CD4-positive, alpha-beta memory T cell (primary cell): ENCODE results near the gene MARCKSL1. TPM values are rescaled to one million over a fixed set of nuclear protein-coding genes. Genes with fewer than 3 reads are reported as not detected.
A peak's percentile ranks its signal among the peaks of the same experiment; 100 is the strongest.
"Not testable (repeated sequence)": the region's sequence is repeated elsewhere in the genome, so short reads cannot be mapped to it uniquely, and the experiment has no call there.

Source experiments
- CTCF ChIA-PET: fragments of 350-600 bp; sonication (Branson Sonifier 250); formaldehyde crosslinking; loops from one replicate; lab custom pipeline; 2021; ENCODE audit warnings: inconsistent platforms; ENCODE audit not compliant: partially characterized antibody; lab: Charles Lee
- POLR2A ChIA-PET: fragments of 350-600 bp; sonication (Branson Sonifier 250); formaldehyde crosslinking; loops from one replicate; lab custom pipeline; 2021; ENCODE audit not compliant: partially characterized antibody; lab: Charles Lee
- DNase-seq, 5 donors: peaks; one replicate each; pipeline versions ENCODE4 v3.0.0 to v3.0.0-alpha.2; 2020 to 2022; ENCODE audit warnings: mixed read lengths in 1 of 5
- H3K27ac ChIP-seq: one replicate; pipeline ENCODE4 v1.7.0; 2013; ENCODE audit warnings: low read depth, low read length
- H3K27me3 ChIP-seq: 2 replicates; pipeline ENCODE4 v1.7.0; 2013; ENCODE audit warnings: mild to moderate bottlenecking, low read length, moderate library complexity; ENCODE audit not compliant: insufficient read depth
- H3K36me3 ChIP-seq: 2 replicates; pipeline ENCODE4 v1.7.0; 2013; ENCODE audit warnings: mild to moderate bottlenecking, low read length, moderate library complexity; ENCODE audit not compliant: insufficient read depth
- H3K4me1 ChIP-seq: 2 replicates; pipeline ENCODE4 v1.7.0; 2013; ENCODE audit warnings: mild to moderate bottlenecking, low read length, moderate library complexity; ENCODE audit not compliant: insufficient read depth
- H3K4me3 ChIP-seq, 2 donors: one replicate each; pipeline ENCODE4 v1.7.0; 2013; ENCODE audit warnings: low read length in 2 of 2, mild to moderate bottlenecking in 1 of 2
- H3K9me3 ChIP-seq, 2 donors: one replicate each; pipeline ENCODE4 v1.7.0; 2013; ENCODE audit warnings: low read length in 2 of 2, control low read depth in 1 of 2; ENCODE audit not compliant: control insufficient read depth in 1 of 2
- H3K27ac Mint-ChIP-seq, 7 donors: one replicate each; pipeline ENCODE4 v1.8.0; 2020 to 2021; ENCODE audit warnings: mixed read lengths in 7 of 7, mild to moderate bottlenecking in 6 of 7, inconsistent platforms in 3 of 7, moderate library complexity in 3 of 7
- H3K27me3 Mint-ChIP-seq, 2 donors: one replicate each; pipeline ENCODE4 v1.8.0; 2020 to 2021; ENCODE audit warnings: mixed read lengths in 2 of 2
- H3K36me3 Mint-ChIP-seq, 2 donors: one replicate each; pipeline ENCODE4 v1.8.0; 2020 to 2021; ENCODE audit warnings: mixed read lengths in 2 of 2, inconsistent platforms in 1 of 2, mild to moderate bottlenecking in 1 of 2
- H3K4me1 Mint-ChIP-seq, 4 donors: one replicate each; pipeline ENCODE4 v1.8.0; 2020 to 2021; ENCODE audit warnings: mixed read lengths in 4 of 4, mild to moderate bottlenecking in 1 of 4
- H3K4me3 Mint-ChIP-seq, 8 donors: one replicate each; pipeline ENCODE4 v1.8.0; 2020 to 2021; ENCODE audit warnings: mixed read lengths in 8 of 8, mild to moderate bottlenecking in 7 of 8, moderate library complexity in 6 of 8, inconsistent platforms in 3 of 8
- H3K9me3 Mint-ChIP-seq, 8 donors: one replicate each; pipeline ENCODE4 v1.8.0; 2020 to 2021; ENCODE audit warnings: mixed read lengths in 8 of 8, mild to moderate bottlenecking in 5 of 8, inconsistent platforms in 3 of 8, moderate library complexity in 1 of 8
- intact Hi-C: fragments of 100-400 bp; cut with micrococcal nuclease; formaldehyde crosslinking; loops from one replicate; pipeline ENCODE4 v1.15.1; 2023
- polyA plus RNA-seq, 2 donors: library from polyadenylated mRNA; unstranded; fragments of 300-500 nt; fragmentation: Illumina TruSeq; gene quantifications; one replicate each; pipeline ENCODE4 v1.2.3, GENCODE V29; 2021
- total RNA-seq, 2 experiments: library from RNA; stranded (reverse); gene quantifications; one replicate each; pipeline ENCODE4 v1.2.3, GENCODE V29; 2021

Gene MARCKSL1
- total and polyA plus RNA-seq, 4 experiments from 2014 or later = 46.5 to 75.9 (median 60.9) TPM

GRCh38 chr1:32361308-32361673, 25.3 kb upstream of the MARCKSL1 start:
- H3K4me1 Mint-ChIP-seq = peaks cover 11 to 31% (median 21%) of the 10 kb centered on the region in 4 donors
- H3K4me3 ChIP-seq = no peak overlapping the region
- no peaks in the 10 kb centered on the region for H3K9me3 ChIP-seq
- intact Hi-C loops = no loop called here
- ChIA-PET POLR2A (interaction anchor here (1.0 to 2.9 kb wide), 2 partner anchors 26 to 113 kb away, joined by 4 to 16 read pairs; partner anchors contain the start of gene MARCKSL1), CTCF (no interaction called here)
- no peak for DNase-seq
- H3K36me3 ChIP-seq = peaks cover 20% of the 10 kb centered on the region
- H3K27me3 Mint-ChIP-seq = peaks cover 3% of the 10 kb centered on the region in 2 donors
- H3K36me3 Mint-ChIP-seq = peaks cover 17 to 30% of the 10 kb centered on the region in 2 donors
- no peak overlapping the region for H3K27ac Mint-ChIP-seq
- H3K27ac ChIP-seq = no peak overlapping the region
- peaks cover 18% of the 10 kb centered on the region for H3K4me1 ChIP-seq
- no peak overlapping the region for H3K4me3 Mint-ChIP-seq
- H3K27me3 ChIP-seq = no peaks in the 10 kb centered on the region
- H3K9me3 Mint-ChIP-seq = peaks cover 0 to 4% (median 0%) of the 10 kb centered on the region in 8 donors

GRCh38 chr1:32358435-32358834, 22.4 kb upstream of the MARCKSL1 start:
- Histone ChIP-seq H3K27me3 (no peaks in the 10 kb centered on the region), H3K4me3 (no peak overlapping the region), H3K27ac (no peak overlapping the region), H3K36me3 (no peaks in the 10 kb centered on the region), H3K4me1 (peaks cover 18% of the 10 kb centered on the region), H3K9me3 (no peaks in the 10 kb centered on the region)
- peaks cover 0 to 3% (median 0%) of the 10 kb centered on the region in 8 donors for H3K9me3 Mint-ChIP-seq
- peaks cover 8% of the 10 kb centered on the region in 2 donors for H3K36me3 Mint-ChIP-seq
- H3K4me1 Mint-ChIP-seq = peaks cover 15 to 45% (median 26%) of the 10 kb centered on the region in 4 donors
- ChIA-PET CTCF (interaction anchor here (1.5 to 1.9 kb wide), 2 partner anchors 118 to 143 kb away, joined by 4 to 6 read pairs; no protein-coding TSS in a partner anchor), POLR2A (no interaction called here)
- H3K4me3 Mint-ChIP-seq = no peak overlapping the region
- H3K27ac Mint-ChIP-seq = peak overlapping the region in 1 of 7 donors; percentile 48
- H3K27me3 Mint-ChIP-seq = peaks cover 3% of the 10 kb centered on the region in 2 donors
- intact Hi-C loops = no loop called here
- DNase-seq = no peak

- Histone ChIP-seq H3K36me3 (no peaks in the 10 kb centered on the region), H3K4me3 (no peak overlapping the region), H3K9me3 (no peaks in the 10 kb centered on the region), H3K4me1 (peaks cover 17% of the 10 kb centered on the region), H3K27ac (no peak overlapping the region), H3K27me3 (no peaks in the 10 kb centered on the region)
- peaks cover 3% of the 10 kb centered on the region in 2 donors for H3K36me3 Mint-ChIP-seq
- H3K9me3 Mint-ChIP-seq = peaks cover 0 to 3% (median 0%) of the 10 kb centered on the region in 8 donors
- ChIA-PET CTCF (interaction anchor here (1.5 kb wide), 1 partner anchor 142 kb away, joined by 6 read pairs; no protein-coding TSS in a partner anchor), POLR2A (no interaction called here)
- peaks cover 15 to 50% (median 23%) of the 10 kb centered on the region in 4 donors for H3K4me1 Mint-ChIP-seq
- no peak overlapping the region for H3K27ac Mint-ChIP-seq
- no peak for DNase-seq
- no peak overlapping the region for H3K4me3 Mint-ChIP-seq
- intact Hi-C loops = no loop called here
- H3K27me3 Mint-ChIP-seq = peaks cover 3% of the 10 kb centered on the region in 2 donors
These were observed 21.6 kb upstream of the MARCKSL1 start for GRCh38 chr1:32357614-32358013.

GRCh38 chr1:32356478-32356877, 20.4 kb upstream of the MARCKSL1 start:
- Histone ChIP-seq H3K36me3 (no peaks in the 10 kb centered on the region), H3K27ac (no peak overlapping the region), H3K4me3 (no peak overlapping the region), H3K27me3 (no peaks in the 10 kb centered on the region), H3K4me1 (peaks cover 17% of the 10 kb centered on the region), H3K9me3 (no peaks in the 10 kb centered on the region)
- CTCF ChIA-PET = no interaction called here
- H3K9me3 Mint-ChIP-seq = peaks cover 0 to 3% (median 0%) of the 10 kb centered on the region in 8 donors
- POLR2A ChIA-PET = interaction anchor here (12.7 kb wide), 1 partner anchor 20 kb away, joined by 173 read pairs; the partner anchor contains the start of gene MARCKSL1
- intact Hi-C loops = no loop called here
- peaks cover 12 to 45% (median 23%) of the 10 kb centered on the region in 4 donors for H3K4me1 Mint-ChIP-seq
- H3K27me3 Mint-ChIP-seq = peaks cover 3% of the 10 kb centered on the region in 2 donors
- no peak overlapping the region for H3K4me3 Mint-ChIP-seq
- no peaks in the 10 kb centered on the region for H3K36me3 Mint-ChIP-seq
- DNase-seq = no peak
- peak overlapping the region in 1 of 7 donors; percentile 10 for H3K27ac Mint-ChIP-seq

GRCh38 chr1:32355778-32356177, 19.7 kb upstream of the MARCKSL1 start:
- ChIA-PET POLR2A (interaction anchor here (0.5 to 12.7 kb wide), 3 partner anchors 16 to 281 kb away, joined by 3 to 173 read pairs (median 3); partner anchors contain the start of gene MARCKSL1), CTCF (interaction anchor here (1.0 kb wide), 1 partner anchor 16 kb away, joined by 4 read pairs; no protein-coding TSS in a partner anchor)
- H3K4me1 Mint-ChIP-seq = peaks cover 10 to 46% (median 22%) of the 10 kb centered on the region in 4 donors
- H3K36me3 ChIP-seq, intact Hi-C loops, H3K27me3 Mint-ChIP-seq, H3K27ac Mint-ChIP-seq, DNase-seq, H3K4me3 Mint-ChIP-seq, H3K27me3 ChIP-seq, H3K36me3 Mint-ChIP-seq, H3K4me3 ChIP-seq, H3K27ac ChIP-seq, H3K9me3 Mint-ChIP-seq, H3K9me3 ChIP-seq: not testable (repeated sequence)
- peaks cover 19% of the 10 kb centered on the region for H3K4me1 ChIP-seq

GRCh38 chr1:32353886-32354570, 18.0 kb upstream of the MARCKSL1 start:
- peaks cover 18 to 48% (median 26%) of the 10 kb centered on the region in 4 donors for H3K4me1 Mint-ChIP-seq
- intact Hi-C loops = no loop called here

GRCh38 chr1:32353431-32353830, 17.4 kb upstream of the MARCKSL1 start:
- intact Hi-C loops = no loop called here
- Mint-ChIP-seq H3K4me3 (peak overlapping the region in 7 of 8 donors; percentile 50 to 74 (median 67)), H3K27ac (peak overlapping the region; percentile 24 to 88 (median 60)), H3K36me3 (no peaks in the 10 kb centered on the region), H3K27me3 (no peaks in the 10 kb centered on the region), H3K9me3 (peaks cover 0 to 1% (median 0%) of the 10 kb centered on the region in 8 donors), H3K4me1 (peaks cover 19 to 54% (median 32%) of the 10 kb centered on the region in 4 donors)
- no peak overlapping the region for H3K27ac ChIP-seq
- DNase-seq = peak in 1 of 5 donors; percentile 30
- no peaks in the 10 kb centered on the region for H3K27me3 ChIP-seq
- POLR2A ChIA-PET = interaction anchor here (0.8 to 12.7 kb wide), 4 partner anchors 17 to 281 kb away, joined by 3 to 173 read pairs (median 8); partner anchors contain the start of genes LCK, MARCKSL1 and TMEM39B
- CTCF ChIA-PET = interaction anchor here (1.2 to 3.5 kb wide), 4 partner anchors 19 to 138 kb away, joined by 4 to 10 read pairs (median 5); no protein-coding TSS in a partner anchor
- no peak overlapping the region for H3K4me3 ChIP-seq
- H3K4me1 ChIP-seq = peaks cover 32% of the 10 kb centered on the region
- no peaks in the 10 kb centered on the region for H3K9me3 ChIP-seq
- no peaks in the 10 kb centered on the region for H3K36me3 ChIP-seq

More at GRCh38 chr1:32353886-32354570, 18.0 kb upstream of the MARCKSL1 start:
- H3K36me3 ChIP-seq = no peaks in the 10 kb centered on the region
- DNase-seq = no peak
- H3K9me3 Mint-ChIP-seq = peaks cover 0 to 1% (median 0%) of the 10 kb centered on the region in 8 donors
- no peak overlapping the region for H3K4me3 ChIP-seq
- no peaks in the 10 kb centered on the region for H3K9me3 ChIP-seq
- H3K4me3 Mint-ChIP-seq = peak overlapping the region; percentile 30 to 73 (median 61)
- H3K27me3 ChIP-seq = no peaks in the 10 kb centered on the region
- H3K36me3 Mint-ChIP-seq = no peaks in the 10 kb centered on the region
- ChIA-PET POLR2A (interaction anchor here (0.5 to 12.7 kb wide), 6 partner anchors 9 to 281 kb away, joined by 3 to 173 read pairs (median 3); partner anchors contain the start of genes MARCKSL1 and TMEM39B), CTCF (interaction anchor here (1.2 to 1.4 kb wide), 2 partner anchors 18 to 105 kb away, joined by 4 to 5 read pairs; no protein-coding TSS in a partner anchor)
- H3K4me1 ChIP-seq = peaks cover 26% of the 10 kb centered on the region
- H3K27ac ChIP-seq = no peak overlapping the region
- H3K27ac Mint-ChIP-seq = peak overlapping the region; percentile 19 to 88 (median 48)
- H3K27me3 Mint-ChIP-seq = no peaks in the 10 kb centered on the region
